SK-N-MC (cell line): Measurements from ENCODE around the gene ESR2.

Experiments
- EZH2 ChIP-seq: fragments of 200-600 bp; sonication (generic); IDR thresholded peaks from one replicate; pipeline ENCODE4 v1.6.1; 2017; ENCODE audit warnings: antibody characterized with exemption
- POLR2AphosphoS5 ChIP-seq: IDR thresholded peaks from 2 replicates; pipeline ENCODE4 v1.6.1; 2012; ENCODE audit warnings: mild to moderate bottlenecking, low read depth, low read length, borderline replicate concordance

DNA sequence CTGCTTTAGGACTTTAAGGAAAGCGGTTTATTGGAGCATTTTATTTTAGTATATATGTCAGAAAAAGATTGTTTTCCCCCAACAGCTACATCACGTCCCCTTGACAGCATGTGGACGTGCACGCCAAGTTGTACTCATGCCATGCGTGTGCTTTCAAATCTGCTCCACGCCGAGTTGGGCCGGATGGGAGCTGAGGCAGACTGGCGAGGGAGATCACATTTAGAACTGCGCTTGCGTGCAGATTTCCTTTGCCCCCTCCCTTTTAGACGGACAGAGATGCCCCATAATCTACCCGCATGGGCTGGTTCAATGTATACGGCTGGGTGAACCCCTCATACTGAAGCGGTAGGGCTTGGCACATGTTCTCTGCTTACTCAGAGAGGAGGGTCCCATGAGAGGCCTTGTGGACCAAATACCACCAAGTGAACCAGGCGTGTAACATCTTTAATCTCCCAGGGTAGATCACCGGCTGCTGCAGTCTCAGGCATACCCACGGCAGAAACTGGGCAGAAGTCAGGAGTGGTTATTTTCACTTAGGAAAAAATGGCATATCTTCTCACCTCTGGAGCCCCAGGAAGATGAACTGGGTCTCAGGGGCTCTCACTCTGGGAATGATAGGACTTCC lies 92.1 kb downstream of the ESR2 start:
- TF ChIP-seq POLR2AphosphoS5 (no peak), EZH2 (no peak)
